H1 (cell line): ENCODE measurements around the gene SH3BP5. TPM values are rescaled to one million over a fixed set of nuclear protein-coding genes. Genes with fewer than 3 reads are reported as not detected.

ENCODE experiments used
- CTCF ChIA-PET: fragments of 300-600 bp; sonication (Branson Sonifier 250); formaldehyde crosslinking; loops from one replicate; lab custom pipeline; 2021; ENCODE audit not compliant: partially characterized antibody; lab: Charles Lee
- POLR2A ChIA-PET: fragments of 300-600 bp; sonication (Branson Sonifier 250); formaldehyde crosslinking; loops from one replicate; lab custom pipeline; 2021; ENCODE audit warnings: inconsistent platforms; ENCODE audit not compliant: partially characterized antibody; lab: Charles Lee
- DNase-seq, 2 experiments: peaks; one replicate each; pipeline versions ENCODE4 v3.0.0 to v3.0.0-alpha.2; 2010 to 2022; ENCODE audit warnings: low spot score in 2 of 2, low read depth in 1 of 2, mixed read lengths in 1 of 2
- FAIRE-seq: peaks from 2 replicates; lab custom pipeline; 2011; peaks lifted over from hg19 to GRCh38; lab: Jason Lieb, UNC
- H2AFZ ChIP-seq: 2 replicates; pipeline ENCODE4 v1.8.1; 2012; ENCODE audit warnings: low read length, inconsistent platforms
- H2AK5ac ChIP-seq: 2 replicates; pipeline ENCODE4 v1.6.1; 2013; ENCODE audit warnings: low read depth, low read length
- H2BK120ac ChIP-seq: replicated peaks from 2 replicates; pipeline ENCODE3; 2013; ENCODE audit warnings: low read depth, low read length, inconsistent platforms
- H2BK12ac ChIP-seq: 2 replicates; pipeline ENCODE4 v1.6.1; 2013; ENCODE audit warnings: low read depth, low read length
- H2BK15ac ChIP-seq: 2 replicates; pipeline ENCODE4 v1.6.1; 2013; ENCODE audit warnings: low read length
- H2BK20ac ChIP-seq: 2 replicates; pipeline ENCODE4 v1.6.1; 2013; ENCODE audit warnings: low read length
- H2BK5ac ChIP-seq: 2 replicates; pipeline ENCODE4 v1.6.1; 2013; ENCODE audit warnings: low read depth, low read length
- H3K14ac ChIP-seq: 2 replicates; pipeline ENCODE4 v1.6.1; 2013; ENCODE audit warnings: inconsistent platforms; ENCODE audit not compliant: insufficient read length
- H3K18ac ChIP-seq: 2 replicates; pipeline ENCODE4 v1.6.1; 2013; ENCODE audit warnings: low read length; ENCODE audit errors: extremely low read depth
- H3K23ac ChIP-seq: 2 replicates; pipeline ENCODE4 v1.6.1; 2013; ENCODE audit warnings: inconsistent platforms; ENCODE audit not compliant: insufficient read length
- H3K23me2 ChIP-seq: 2 replicates; pipeline ENCODE4 v1.6.1; 2013; ENCODE audit warnings: low read depth, low read length
- H3K27ac ChIP-seq: 2 replicates; pipeline ENCODE4 v1.6.1; 2011; ENCODE audit warnings: low read depth, low read length, inconsistent platforms
- H3K27me3 ChIP-seq, 4 experiments: replicated peaks in 1 of 4; 1 replicate in 1 of 4; 2 replicates in 3 of 4; pipeline versions ENCODE4 v1.6.1 to v1.8.1; 2011 to 2013; ENCODE audit warnings: low read length in 3 of 4, mild to moderate bottlenecking in 3 of 4, inconsistent platforms in 2 of 4, mixed read lengths in 2 of 4, moderate library complexity in 1 of 4; ENCODE audit not compliant: control insufficient read depth in 3 of 4, insufficient read depth in 3 of 4; ENCODE audit errors: extremely low read depth in 1 of 4
- H3K36me3 ChIP-seq, 4 experiments: 2 replicates each; pipeline versions ENCODE4 v1.6.1 to v1.8.1; 2011 to 2013; ENCODE audit warnings: mild to moderate bottlenecking in 4 of 4, low read length in 3 of 4, moderate library complexity in 2 of 4, control low read depth in 1 of 4, inconsistent platforms in 1 of 4; ENCODE audit not compliant: insufficient read depth in 4 of 4, control insufficient read depth in 2 of 4
- H3K4ac ChIP-seq: replicated peaks from 2 replicates; pipeline ENCODE3; 2013; ENCODE audit warnings: low read length, low read depth, mixed read lengths, inconsistent platforms; ENCODE audit not compliant: insufficient read length
- H3K4me1 ChIP-seq, 4 experiments: replicated peaks in 1 of 4; 1 replicate in 1 of 4; 2 replicates in 3 of 4; pipeline versions ENCODE4 v1.6.1 to v1.8.1; 2011 to 2013; ENCODE audit warnings: low read length in 3 of 4, inconsistent platforms in 2 of 4, mixed read lengths in 1 of 4; ENCODE audit not compliant: insufficient read depth in 4 of 4, control insufficient read depth in 3 of 4
- H3K4me2 ChIP-seq, 2 experiments: 2 replicates each; pipeline versions ENCODE4 v1.6.1 to v1.8.1; 2011 to 2013; ENCODE audit warnings: low read depth in 2 of 2, low read length in 2 of 2, control low read depth in 1 of 2, inconsistent platforms in 1 of 2, mild to moderate bottlenecking in 1 of 2; ENCODE audit not compliant: insufficient read depth in 1 of 2
- H3K4me3 ChIP-seq, 4 experiments: fragments of 200-600, 300-600 bp in 1 of 4; sonication (generic), shearing (Covaris generic), sonication (Bioruptor Twin) in 1 of 4; 2 replicates each; pipeline versions ENCODE4 v1.5.1 to v1.8.1; 2011 to 2016; ENCODE audit warnings: low read length in 4 of 4, low read depth in 3 of 4, control low read depth in 2 of 4, inconsistent platforms in 2 of 4, mild to moderate bottlenecking in 2 of 4, mixed read lengths in 1 of 4, moderate library complexity in 1 of 4; ENCODE audit not compliant: insufficient read depth in 2 of 4; ENCODE audit errors: extremely low read depth in 1 of 4
- H3K56ac ChIP-seq: replicated peaks from 2 replicates; pipeline ENCODE3; 2013; ENCODE audit warnings: low read depth, mild to moderate bottlenecking, mixed read lengths, low read length, inconsistent platforms; ENCODE audit not compliant: insufficient read length
- H3K79me1 ChIP-seq: 2 replicates; pipeline ENCODE4 v1.6.1; 2013; ENCODE audit warnings: low read depth, low read length, control low read depth
- H3K79me2 ChIP-seq, 2 experiments: 2 replicates each; pipeline versions ENCODE4 v1.6.1 to v1.8.1; 2012 to 2013; ENCODE audit warnings: low read length in 2 of 2, mild to moderate bottlenecking in 2 of 2, inconsistent platforms in 1 of 2; ENCODE audit not compliant: insufficient read depth in 2 of 2, control insufficient read depth in 1 of 2
- H3K9ac ChIP-seq, 4 experiments: replicated peaks in 1 of 4; 1 replicate in 1 of 4; 2 replicates in 3 of 4; pipeline versions ENCODE4 v1.6.1 to v1.8.1; 2011 to 2013; ENCODE audit warnings: low read depth in 3 of 4, low read length in 3 of 4, control low read depth in 2 of 4, mild to moderate bottlenecking in 2 of 4, moderate library complexity in 2 of 4, inconsistent platforms in 1 of 4; ENCODE audit errors: extremely low read depth in 1 of 4
- H3K9me3 ChIP-seq, 2 experiments: 2 replicates each; pipeline versions ENCODE4 v1.6.1 to v1.8.1; 2012 to 2013; ENCODE audit warnings: mild to moderate bottlenecking in 2 of 2, moderate library complexity in 2 of 2, control low read depth in 1 of 2, inconsistent platforms in 1 of 2, low read depth in 1 of 2, low read length in 1 of 2, mixed read lengths in 1 of 2; ENCODE audit not compliant: insufficient read depth in 2 of 2
- H4K20me1 ChIP-seq, 2 experiments: replicated peaks in 1 of 2; 2 replicates each; pipeline versions ENCODE3 to v1.8.1; 2011 to 2013; ENCODE audit warnings: inconsistent platforms in 2 of 2, low read length in 2 of 2, mild to moderate bottlenecking in 1 of 2; ENCODE audit not compliant: insufficient read depth in 2 of 2, control insufficient read depth in 1 of 2
- H4K5ac ChIP-seq: 2 replicates; pipeline ENCODE4 v1.6.1; 2013; ENCODE audit warnings: low read length, low read depth, mixed read lengths, inconsistent platforms; ENCODE audit not compliant: insufficient read length
- H4K8ac ChIP-seq: 2 replicates; pipeline ENCODE4 v1.8.0; 2013; ENCODE audit warnings: mild to moderate bottlenecking, moderate library complexity, low read length, inconsistent platforms; ENCODE audit not compliant: insufficient read depth; ENCODE audit errors: extremely low read depth
- H4K91ac ChIP-seq: replicated peaks from 2 replicates; pipeline ENCODE3; 2013; ENCODE audit warnings: low read length, mixed read lengths, inconsistent platforms; ENCODE audit not compliant: insufficient read length
- TAF1 ChIP-seq: IDR thresholded peaks from 2 replicates; pipeline ENCODE4 v1.6.1; 2011; ENCODE audit warnings: mild to moderate bottlenecking, low read depth, low read length
- WGBS, 2 experiments: shearing (Covaris generic) in 1 of 2; methylation state at CpG; one replicate each; pipeline versions ENCODE4 v1.1.6 to v1.1.7; 2013 to 2015; ENCODE audit warnings: low lambda C conversion rate in 2 of 2, mixed read lengths in 2 of 2, inconsistent platforms in 1 of 2, low coverage in 1 of 2, missing lambda C conversion rate in 1 of 2; ENCODE audit not compliant: insufficient replicate concordance in 2 of 2, insufficient coverage in 1 of 2, insufficient read length in 1 of 2; ENCODE audit errors: extremely low coverage in 1 of 2, missing lambda C conversion rate in 1 of 2; 5-methylcytosine and 5-hydroxymethylcytosine counted together
- polyA plus RNA-seq, 7 experiments: library from polyadenylated mRNA; depleted of rRNA in 3 of 7; stranded (reverse) in 5 of 7; unstranded in 2 of 7; fragments of >200 nt in 5 of 7; fragments of 200-250 nt in 2 of 7; gene quantifications; 1 replicate in 5 of 7; 2 replicates in 1 of 7; 4 replicates in 1 of 7; pipeline versions ENCODE4 v1.2.1 to v1.2.3, GENCODE V29; 2011 to 2013; ENCODE audit warnings: missing spikeins in 2 of 7, mixed read lengths in 2 of 7
- total RNA-seq: library from RNA; stranded (reverse); fragmentation: NEBNext Ultra II Directional; extraction: Animal tissue kit (Norgen Biotek cat#: 25700); gene quantifications from 2 replicates; pipeline ENCODE4 v1.2.1, GENCODE V29; 2021

SH3BP5 gene
- total and polyA plus RNA-seq, 2 of the 8 experiments (the other 6 are each of a cell fraction or from before 2014, with no cell fraction given): 7.1 to 9.7 TPM

- H3K56ac ChIP-seq: no peak overlapping the region
- no peak overlapping the region for H2BK5ac ChIP-seq
- no peak overlapping the region for H3K9ac ChIP-seq
- CTCF ChIA-PET: interaction anchor here (0.8 to 13.8 kb wide), 10 partner anchors 9 to 121 kb away, joined by 3 to 180 read pairs (median 4); no protein-coding TSS in a partner anchor
- H3K23ac ChIP-seq: no peak overlapping the region
- H2BK12ac ChIP-seq: no peak overlapping the region
- no peak overlapping the region for H3K4me3 ChIP-seq
- no peaks in the 10 kb centered on the region for H3K36me3 ChIP-seq
- no peak for TF ChIP-seq TAF1
- H4K8ac ChIP-seq: no peak overlapping the region
- 94% methylated on average over 5 of the region's 5 CpGs; no CpG with 5 or more reads in 1 of the 2 experiments for WGBS, 2 experiments
- no peak overlapping the region for H4K91ac ChIP-seq
- H3K18ac ChIP-seq: no peak overlapping the region
- H3K23me2 ChIP-seq: no peaks in the 10 kb centered on the region
- H2BK120ac ChIP-seq: no peak overlapping the region
- H3K27ac ChIP-seq: no peak overlapping the region
- no peaks in the 10 kb centered on the region for H3K9me3 ChIP-seq
- no peak overlapping the region for H2AFZ ChIP-seq
- H3K27me3 ChIP-seq: no peaks in the 10 kb centered on the region
- H3K79me1 ChIP-seq: peaks cover 4% of the 10 kb centered on the region; the same call in 1 of the 2 replicates
- no peak overlapping the region for H3K4ac ChIP-seq
- H3K4me2 ChIP-seq: no peak overlapping the region
- no peak overlapping the region for H2BK15ac ChIP-seq
- no peaks in the 10 kb centered on the region for H3K79me2 ChIP-seq
- peaks cover 0 to 8% (median 3%) of the 10 kb centered on the region in 4 experiments; a peak in 4 of 7 replicates for H3K4me1 ChIP-seq
- no peak overlapping the region for H2BK20ac ChIP-seq
- H4K5ac ChIP-seq: no peak overlapping the region
- H4K20me1 ChIP-seq: peaks cover 0 to 8% of the 10 kb centered on the region in 2 experiments
- no peak for FAIRE-seq
- POLR2A ChIA-PET: interaction anchor here (0.6 kb wide), 1 partner anchor 680 kb away, joined by 4 read pairs; no protein-coding TSS in a partner anchor
- no peak overlapping the region for H2AK5ac ChIP-seq
- H3K14ac ChIP-seq: no peak overlapping the region
- DNase-seq: no peak
These were observed 48.1 kb downstream of the SH3BP5 start for GRCh38 chr3:15284121-15284889.
